CD4-positive, alpha-beta T cell treated with Interleukin-1 beta for 1 hour (primary cell): Measurements from ENCODE around the gene SLC2A8.
A peak's percentile ranks its signal among the peaks of the same experiment; 100 is the strongest.

ENCODE experiments used
- DNase-seq, 2 donors: peaks; one replicate each; pipeline ENCODE4 v3.0.0-alpha.2; 2020 to 2022

SLC2A8 gene

GRCh38 chr9:127382541-127382940 lies 14.4 kb upstream of the SLC2A8 start:
- no peak for DNase-seq

DNA sequence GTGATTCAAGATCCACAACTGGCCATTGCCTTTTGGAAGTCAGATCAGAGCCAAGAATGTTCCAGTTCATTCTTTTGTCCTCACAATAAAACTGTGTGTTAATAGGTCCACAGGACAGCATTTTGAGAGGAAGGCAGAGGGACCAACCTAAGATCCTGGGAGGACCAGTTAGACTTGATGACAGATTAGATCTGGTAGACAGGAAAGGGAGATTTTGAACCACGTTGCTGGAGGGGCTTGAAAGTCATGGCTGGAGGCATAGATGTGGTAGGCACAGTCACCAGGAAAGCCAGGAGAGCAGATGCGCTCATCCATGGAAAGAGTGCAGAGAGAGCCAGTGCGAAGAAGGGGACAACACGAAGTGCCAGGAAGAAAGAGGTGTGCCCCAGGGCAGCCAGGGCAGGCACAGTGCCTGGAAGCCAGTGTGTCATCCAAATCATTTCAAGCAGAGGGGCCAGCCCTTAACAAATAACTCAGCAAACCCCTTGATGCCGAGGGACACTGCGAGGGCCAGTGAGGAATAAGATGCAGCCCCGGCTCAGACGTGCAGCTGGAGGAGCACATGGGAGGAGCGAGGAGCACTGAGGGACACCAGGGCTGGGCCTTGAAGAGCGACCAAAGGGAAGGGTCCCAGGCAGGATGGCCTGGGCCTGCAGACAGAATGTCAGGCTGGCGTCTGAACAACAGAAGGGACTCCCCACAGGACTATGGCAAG lies 12.8 kb upstream of the SLC2A8 start:
- DNase-seq: no peak

DNA sequence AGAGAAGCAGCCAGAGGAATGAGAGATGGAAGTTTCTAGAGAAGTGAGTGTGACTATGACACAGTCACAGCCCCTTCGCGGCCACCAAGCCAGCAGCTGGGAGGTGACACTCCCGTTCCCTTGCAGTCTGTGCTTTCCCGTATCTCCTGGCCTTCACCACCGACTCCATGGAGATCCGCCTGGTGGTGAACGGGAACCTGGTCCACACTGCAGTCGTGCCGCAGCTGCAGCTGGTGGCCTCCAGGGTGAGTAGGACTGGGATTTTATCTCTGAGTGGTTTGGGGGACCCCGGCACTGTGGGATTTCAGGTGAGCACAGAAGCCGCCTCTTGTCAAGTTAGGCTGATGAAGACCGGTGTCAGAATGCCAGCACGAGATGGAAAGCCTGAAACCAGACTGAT lies 12.1 kb upstream of the SLC2A8 start:
- DNase-seq: no peak

DNA sequence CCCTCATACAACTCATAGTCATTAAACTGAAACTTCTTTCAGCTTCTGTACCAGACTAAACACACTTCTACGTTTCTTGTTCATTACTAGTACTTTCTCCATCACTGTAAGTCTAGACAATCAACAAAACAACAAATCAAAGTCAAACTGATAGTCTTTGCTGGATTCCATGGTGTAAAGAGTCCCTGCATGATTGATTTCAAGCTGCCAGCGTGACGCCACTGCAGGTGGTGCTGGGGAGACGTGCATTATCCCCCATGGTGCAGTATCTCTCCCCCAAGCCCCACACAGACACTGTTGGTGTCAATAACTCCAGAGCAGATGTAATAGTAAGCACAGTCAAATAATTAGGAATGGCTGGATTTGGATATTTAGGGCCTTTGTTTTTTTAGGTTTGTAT lies 10.7 kb upstream of the SLC2A8 start:
- no peak for DNase-seq

DNA sequence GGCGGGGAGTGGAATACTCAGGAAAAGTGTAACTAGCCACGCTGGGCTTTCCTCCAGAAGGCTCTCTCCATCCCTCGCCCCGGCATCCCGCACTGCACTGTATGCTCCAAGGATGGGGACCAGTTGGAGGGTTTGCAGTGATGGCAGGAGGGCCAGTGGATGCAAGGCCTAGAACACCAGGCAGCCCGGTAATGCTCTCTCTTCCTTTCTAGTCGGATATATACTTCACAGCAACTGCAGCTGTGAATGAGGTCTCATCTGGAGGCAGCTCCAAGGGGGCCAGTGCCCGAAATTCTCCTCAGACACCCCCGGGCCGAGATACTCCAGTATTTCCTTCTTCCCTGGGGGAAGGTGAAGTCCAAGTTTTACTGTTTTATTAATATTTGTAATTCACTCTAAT lies 10.0 kb upstream of the SLC2A8 start:
- DNase-seq: no peak

DNA sequence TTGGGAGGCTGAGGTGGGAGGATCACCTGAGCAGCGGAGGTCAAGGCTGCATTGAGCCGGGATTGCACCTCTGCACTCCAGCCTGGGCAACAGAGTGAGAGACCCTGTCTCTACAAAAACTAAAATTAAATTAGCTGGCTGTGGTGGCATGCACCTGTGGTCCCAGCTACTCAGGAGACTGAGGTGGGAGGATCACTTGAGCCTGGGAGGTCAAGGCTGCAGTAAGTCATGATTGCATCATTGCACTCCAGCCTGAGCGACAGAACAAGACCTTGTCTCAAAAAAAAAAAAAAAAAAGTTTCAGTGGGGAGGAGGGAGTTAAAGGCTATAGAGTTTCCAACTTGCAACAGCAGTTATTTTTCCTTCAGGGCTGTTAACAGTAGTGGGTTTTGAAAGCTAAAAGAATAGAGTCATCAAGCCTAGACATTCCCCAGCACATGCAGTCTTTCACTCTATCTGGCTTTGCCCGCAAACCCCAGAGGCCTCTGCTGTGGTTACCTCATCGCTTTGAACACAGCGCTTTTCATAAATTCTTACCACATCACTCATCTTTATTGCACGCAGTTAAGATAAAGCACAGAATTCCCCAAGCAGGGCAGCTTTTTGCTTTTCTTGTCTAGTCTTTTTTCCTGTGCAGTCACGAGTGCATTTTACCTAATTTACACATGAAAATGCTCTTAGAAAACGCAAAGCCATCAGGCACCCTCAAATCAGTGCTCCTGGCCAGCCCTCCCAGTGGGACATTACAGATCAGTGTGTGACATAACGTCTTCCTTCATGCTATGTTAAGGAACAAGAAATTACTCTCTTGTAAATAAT lies 8.7 kb upstream of the SLC2A8 start:
- peak; percentile 79 to 87 for DNase-seq

- DNase-seq: no peak
Measured at GRCh38 chr9:127388856-127389238, 8.1 kb upstream of the SLC2A8 start.

DNA sequence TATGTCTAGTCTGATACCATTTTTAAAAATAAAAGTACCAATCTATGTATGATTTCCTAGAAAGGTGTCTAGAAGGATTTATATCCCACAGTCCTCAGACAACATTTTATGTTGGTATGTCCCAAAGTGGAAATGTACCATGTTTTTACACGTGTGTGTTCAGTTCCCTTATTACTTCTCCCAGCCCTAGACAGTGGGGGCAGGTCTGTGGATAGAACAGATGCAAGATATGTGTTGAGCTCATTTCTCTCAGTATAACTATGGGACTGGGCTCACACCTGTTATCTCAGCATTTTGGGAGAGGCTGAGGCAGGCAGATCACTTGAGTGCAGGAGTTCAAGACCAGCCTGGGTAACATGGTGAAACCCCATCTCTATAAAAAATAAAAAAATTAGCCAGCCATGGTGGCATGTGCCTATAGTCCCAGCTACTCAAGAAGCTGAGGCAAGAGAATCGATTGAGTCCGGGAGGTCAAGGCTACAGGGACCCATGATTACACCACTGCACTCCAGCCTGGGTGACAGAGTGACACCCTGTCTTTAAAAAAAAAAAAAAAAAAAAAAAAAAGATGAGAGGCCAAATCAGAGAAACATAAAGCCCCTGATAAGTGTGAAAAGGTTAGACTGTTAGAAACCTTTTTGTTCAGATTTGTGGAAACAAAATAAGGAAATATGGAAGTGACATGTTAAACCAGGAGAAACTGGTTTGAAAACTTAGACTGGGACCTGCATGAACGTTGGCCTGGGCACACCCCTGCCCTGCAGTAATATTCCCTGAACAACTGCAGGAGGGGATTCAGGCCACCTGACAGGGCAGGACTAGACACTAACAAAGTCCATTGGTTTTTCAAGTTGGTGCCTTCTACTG lies 7.4 kb upstream of the SLC2A8 start:
- DNase-seq: no peak

- no peak for DNase-seq
Measured at GRCh38 chr9:127390248-127390545, 6.8 kb upstream of the SLC2A8 start.

- no peak for DNase-seq
Measured at GRCh38 chr9:127390563-127390962, 6.4 kb upstream of the SLC2A8 start.

DNA sequence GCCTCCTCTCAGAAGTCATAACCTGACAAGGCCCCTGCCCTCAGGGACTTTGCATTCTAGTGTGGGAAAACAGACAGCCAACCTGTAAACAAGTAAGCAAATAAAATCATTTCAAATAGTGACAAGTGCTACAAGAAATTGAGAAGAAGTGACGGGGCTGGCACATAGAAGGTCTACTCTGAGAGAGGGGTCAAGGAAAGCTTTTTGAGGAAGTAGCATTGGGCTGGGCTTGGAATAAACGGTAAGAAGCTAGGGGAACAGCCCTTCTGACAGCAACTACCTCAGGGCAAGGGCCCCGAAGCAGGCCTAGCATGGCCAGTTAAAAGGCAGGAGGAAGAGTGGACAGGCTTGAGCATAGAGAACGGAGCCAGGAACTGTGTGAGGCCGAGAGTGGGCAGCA lies 4.8 kb upstream of the SLC2A8 start:
- DNase-seq: no peak

DNA sequence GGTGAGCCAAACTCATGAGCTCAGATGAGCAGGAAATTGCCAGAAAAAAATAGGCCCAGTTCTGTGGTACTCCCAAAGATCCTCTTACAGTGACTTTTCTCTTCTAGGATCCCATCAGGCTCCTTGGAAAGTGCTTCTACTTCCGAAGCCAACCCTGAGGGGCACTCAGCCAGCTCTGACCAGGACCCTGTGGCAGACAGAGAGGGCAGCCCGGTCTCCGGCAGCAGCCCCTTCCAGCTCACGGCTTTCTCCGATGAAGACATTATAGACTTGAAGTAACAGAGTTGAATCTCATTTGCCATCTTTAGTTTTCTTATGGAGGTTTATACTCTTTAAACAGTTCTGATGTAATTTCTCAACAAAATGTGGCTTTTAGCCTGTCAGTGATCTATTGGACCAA lies 4.0 kb upstream of the SLC2A8 start:
- no peak for DNase-seq

GRCh38 chr9:127393645-127394044 lies 3.3 kb upstream of the SLC2A8 start:
- no peak for DNase-seq

DNA sequence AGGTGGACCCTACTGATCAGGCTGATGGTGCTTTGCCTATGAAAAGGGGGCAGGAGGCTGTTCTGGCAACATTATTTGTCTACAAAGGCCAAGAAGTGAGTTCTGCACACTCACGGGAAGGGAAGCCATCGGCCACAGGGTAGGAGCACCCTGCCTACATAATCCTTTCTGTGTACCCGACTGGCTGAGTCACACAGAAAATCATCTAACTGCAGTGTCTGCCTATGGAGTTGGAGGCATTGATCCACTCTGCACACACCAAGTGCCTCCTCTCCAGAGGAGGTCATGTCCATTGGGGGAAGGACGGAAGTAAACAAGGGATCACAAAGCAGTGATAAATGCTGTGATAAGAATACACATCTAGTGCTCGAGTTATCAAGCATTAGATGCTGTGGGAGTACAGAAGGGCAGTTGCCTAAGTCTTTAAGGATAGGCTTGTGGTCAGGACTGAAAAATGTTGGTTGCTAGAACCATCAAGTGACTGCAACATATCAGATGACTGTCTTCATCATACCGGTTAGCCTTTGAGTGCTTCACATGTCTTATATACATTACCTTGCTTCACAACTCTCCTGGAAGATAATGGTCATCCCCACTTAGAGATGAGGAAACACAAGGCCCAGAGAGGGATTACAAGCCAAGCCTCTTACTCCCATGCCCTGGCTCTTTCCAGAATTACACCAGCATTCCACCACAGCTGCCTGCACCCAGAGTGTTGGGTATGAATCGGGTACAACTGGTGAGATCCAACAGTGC lies 1.3 kb upstream of the SLC2A8 start:
- DNase-seq: no peak

DNA sequence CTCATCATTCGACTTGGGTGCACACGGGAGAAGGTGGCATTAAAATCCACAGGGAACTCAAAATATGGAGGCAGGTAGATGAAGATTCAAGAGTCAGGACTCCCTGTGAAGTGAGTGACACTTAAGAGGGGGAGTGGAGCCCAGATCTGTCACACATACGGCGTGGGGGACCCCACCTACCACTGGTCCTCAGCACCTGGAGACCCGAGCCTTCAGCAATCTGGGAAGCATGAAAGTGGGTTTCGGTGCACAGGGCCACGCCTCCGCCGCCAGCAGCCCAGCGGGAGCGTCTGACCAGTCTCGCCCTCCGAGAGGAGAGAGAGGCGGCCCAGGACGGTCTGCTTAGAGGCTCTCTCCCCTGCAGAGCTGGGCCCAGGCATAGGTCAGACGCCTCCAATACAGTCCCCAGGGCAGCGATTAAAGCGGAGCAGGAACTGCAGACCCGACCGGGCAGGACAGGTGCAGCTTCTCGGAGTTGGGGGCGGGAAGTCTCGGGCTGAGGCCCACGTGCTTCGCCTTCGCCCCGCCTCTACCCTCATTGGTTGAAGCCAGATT lies 639 bp upstream of the SLC2A8 start:
- no peak for DNase-seq

DNA sequence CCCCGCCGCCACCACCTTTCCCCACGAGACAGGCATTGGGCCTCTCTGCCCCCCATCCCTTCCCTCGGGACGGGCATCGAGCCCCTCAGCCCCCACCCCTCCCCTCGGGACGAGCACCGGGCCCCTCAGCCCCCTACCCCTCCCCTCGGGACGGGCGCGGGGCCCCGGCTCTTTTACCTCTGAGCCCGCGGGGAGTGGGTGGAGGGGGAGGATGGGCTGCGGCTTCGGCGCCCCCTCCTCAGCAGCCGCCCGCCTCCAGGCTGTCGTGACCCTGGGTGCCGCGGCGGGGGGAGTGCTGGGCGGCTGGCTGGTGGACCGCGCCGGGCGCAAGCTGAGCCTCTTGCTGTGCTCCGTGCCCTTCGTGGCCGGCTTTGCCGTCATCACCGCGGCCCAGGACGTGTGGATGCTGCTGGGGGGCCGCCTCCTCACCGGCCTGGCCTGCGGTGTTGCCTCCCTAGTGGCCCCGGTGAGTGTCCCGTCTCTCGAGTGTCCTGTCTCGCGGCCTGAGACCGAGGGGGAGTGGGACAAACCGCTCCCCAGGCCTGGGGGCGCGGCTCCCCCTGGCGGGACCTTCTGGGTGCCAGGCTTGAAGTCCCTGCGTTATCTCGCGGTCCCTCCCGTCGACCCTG lies 791 bp downstream of the SLC2A8 start:
- peak in 1 of 2 donors; percentile 22 for DNase-seq

DNA sequence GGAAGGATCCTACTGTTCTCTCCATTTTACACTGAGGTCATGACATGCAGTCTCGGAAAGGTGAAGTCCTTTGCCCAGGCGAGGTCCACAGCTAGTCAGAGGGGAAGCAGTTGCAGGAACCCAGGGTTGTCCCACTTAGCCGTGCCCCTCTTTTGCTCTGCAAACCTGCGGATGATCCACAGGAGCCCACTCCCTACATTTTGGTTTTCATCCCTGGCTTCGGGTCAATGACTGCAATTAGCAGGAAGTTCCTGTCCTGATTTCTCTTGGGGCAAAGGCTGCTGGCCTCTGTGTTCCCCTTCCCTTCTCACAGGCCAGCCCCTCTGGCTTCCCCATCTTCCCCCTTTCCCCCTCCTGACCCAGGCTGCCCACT lies 1.3 kb downstream of the SLC2A8 start:
- DNase-seq: no peak

- DNase-seq: no peak
Measured at GRCh38 chr9:127398715-127399400, 1.9 kb downstream of the SLC2A8 start.

DNA sequence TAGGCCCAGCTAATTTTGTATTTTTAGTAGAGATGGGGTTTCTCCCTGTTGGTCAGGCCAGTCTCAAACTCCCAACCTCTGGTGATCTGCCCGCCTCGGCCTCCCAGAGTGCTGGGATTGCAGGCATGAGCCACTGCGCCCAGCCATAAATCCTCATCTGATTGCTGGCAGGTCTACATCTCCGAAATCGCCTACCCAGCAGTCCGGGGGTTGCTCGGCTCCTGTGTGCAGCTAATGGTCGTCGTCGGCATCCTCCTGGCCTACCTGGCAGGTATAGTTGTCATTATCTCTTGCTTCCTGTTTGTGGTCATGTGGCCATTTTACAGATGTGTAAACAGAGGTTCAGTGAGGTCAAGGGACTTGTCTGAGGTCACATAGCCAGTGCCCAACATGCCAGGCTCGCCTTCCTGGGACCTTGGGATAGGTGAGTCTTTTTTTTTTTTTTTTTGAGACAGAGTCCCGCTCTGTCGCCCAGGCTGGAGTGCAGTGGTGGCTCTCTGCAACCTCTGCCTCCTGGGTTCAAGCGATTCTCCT lies 2.8 kb downstream of the SLC2A8 start:
- no peak for DNase-seq

DNA sequence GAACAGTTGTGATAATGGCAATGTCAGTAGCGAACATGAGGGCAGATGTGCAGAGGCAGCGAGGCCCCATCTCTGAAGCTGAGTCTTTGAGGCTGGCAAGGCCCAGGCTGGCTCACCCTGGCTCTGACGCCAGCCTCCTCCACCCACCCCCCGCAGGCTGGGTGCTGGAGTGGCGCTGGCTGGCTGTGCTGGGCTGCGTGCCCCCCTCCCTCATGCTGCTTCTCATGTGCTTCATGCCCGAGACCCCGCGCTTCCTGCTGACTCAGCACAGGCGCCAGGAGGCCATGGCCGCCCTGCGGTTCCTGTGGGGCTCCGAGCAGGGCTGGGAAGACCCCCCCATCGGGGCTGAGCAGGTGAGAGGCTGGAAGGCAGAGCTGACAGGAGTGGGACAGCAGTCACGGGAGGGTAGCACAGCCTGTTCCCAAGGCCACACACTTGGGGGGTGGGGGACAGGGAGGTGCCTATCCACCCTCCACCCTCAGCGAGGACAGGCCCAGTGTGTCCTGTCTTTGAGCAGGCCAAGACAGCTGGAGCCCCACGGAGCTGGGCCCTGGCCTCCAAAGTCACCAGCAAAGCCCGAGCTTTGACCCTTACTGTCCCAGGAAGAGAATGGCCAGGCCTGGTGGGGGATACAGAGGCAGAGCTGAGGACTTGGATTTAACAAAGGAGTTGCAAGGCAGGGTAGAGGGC lies 5.6 kb downstream of the SLC2A8 start:
- no peak for DNase-seq
